H1 (cell line): ENCODE results near the gene CPO. TPM values are rescaled to one million over a fixed set of nuclear protein-coding genes. Genes with fewer than 3 reads are reported as not detected.

ENCODE experiments used
- CTCF ChIA-PET: fragments of 300-600 bp; sonication (Branson Sonifier 250); formaldehyde crosslinking; loops from one replicate; lab custom pipeline; 2021; ENCODE audit not compliant: partially characterized antibody; lab: Charles Lee
- POLR2A ChIA-PET: fragments of 300-600 bp; sonication (Branson Sonifier 250); formaldehyde crosslinking; loops from one replicate; lab custom pipeline; 2021; ENCODE audit warnings: inconsistent platforms; ENCODE audit not compliant: partially characterized antibody; lab: Charles Lee
- DNase-seq, 2 experiments: peaks; one replicate each; pipeline versions ENCODE4 v3.0.0 to v3.0.0-alpha.2; 2010 to 2022; ENCODE audit warnings: low spot score in 2 of 2, low read depth in 1 of 2, mixed read lengths in 1 of 2
- FAIRE-seq: peaks from 2 replicates; lab custom pipeline; 2011; peaks lifted over from hg19 to GRCh38; lab: Jason Lieb, UNC
- H2AFZ ChIP-seq: 2 replicates; pipeline ENCODE4 v1.8.1; 2012; ENCODE audit warnings: low read length, inconsistent platforms
- H2AK5ac ChIP-seq: 2 replicates; pipeline ENCODE4 v1.6.1; 2013; ENCODE audit warnings: low read depth, low read length
- H2BK120ac ChIP-seq: replicated peaks from 2 replicates; pipeline ENCODE3; 2013; ENCODE audit warnings: low read depth, low read length, inconsistent platforms
- H2BK12ac ChIP-seq: 2 replicates; pipeline ENCODE4 v1.6.1; 2013; ENCODE audit warnings: low read depth, low read length
- H2BK15ac ChIP-seq: 2 replicates; pipeline ENCODE4 v1.6.1; 2013; ENCODE audit warnings: low read length
- H2BK20ac ChIP-seq: 2 replicates; pipeline ENCODE4 v1.6.1; 2013; ENCODE audit warnings: low read length
- H2BK5ac ChIP-seq: 2 replicates; pipeline ENCODE4 v1.6.1; 2013; ENCODE audit warnings: low read depth, low read length
- H3K14ac ChIP-seq: 2 replicates; pipeline ENCODE4 v1.6.1; 2013; ENCODE audit warnings: inconsistent platforms; ENCODE audit not compliant: insufficient read length
- H3K18ac ChIP-seq: 2 replicates; pipeline ENCODE4 v1.6.1; 2013; ENCODE audit warnings: low read length; ENCODE audit errors: extremely low read depth
- H3K23ac ChIP-seq: 2 replicates; pipeline ENCODE4 v1.6.1; 2013; ENCODE audit warnings: inconsistent platforms; ENCODE audit not compliant: insufficient read length
- H3K23me2 ChIP-seq: 2 replicates; pipeline ENCODE4 v1.6.1; 2013; ENCODE audit warnings: low read depth, low read length
- H3K27ac ChIP-seq: 2 replicates; pipeline ENCODE4 v1.6.1; 2011; ENCODE audit warnings: low read depth, low read length, inconsistent platforms
- H3K27me3 ChIP-seq, 4 experiments: replicated peaks in 1 of 4; 1 replicate in 1 of 4; 2 replicates in 3 of 4; pipeline versions ENCODE4 v1.6.1 to v1.8.1; 2011 to 2013; ENCODE audit warnings: low read length in 3 of 4, mild to moderate bottlenecking in 3 of 4, inconsistent platforms in 2 of 4, mixed read lengths in 2 of 4, moderate library complexity in 1 of 4; ENCODE audit not compliant: control insufficient read depth in 3 of 4, insufficient read depth in 3 of 4; ENCODE audit errors: extremely low read depth in 1 of 4
- H3K36me3 ChIP-seq, 4 experiments: 2 replicates each; pipeline versions ENCODE4 v1.6.1 to v1.8.1; 2011 to 2013; ENCODE audit warnings: mild to moderate bottlenecking in 4 of 4, low read length in 3 of 4, moderate library complexity in 2 of 4, control low read depth in 1 of 4, inconsistent platforms in 1 of 4; ENCODE audit not compliant: insufficient read depth in 4 of 4, control insufficient read depth in 2 of 4
- H3K4ac ChIP-seq: replicated peaks from 2 replicates; pipeline ENCODE3; 2013; ENCODE audit warnings: low read length, low read depth, mixed read lengths, inconsistent platforms; ENCODE audit not compliant: insufficient read length
- H3K4me1 ChIP-seq, 4 experiments: replicated peaks in 1 of 4; 1 replicate in 1 of 4; 2 replicates in 3 of 4; pipeline versions ENCODE4 v1.6.1 to v1.8.1; 2011 to 2013; ENCODE audit warnings: low read length in 3 of 4, inconsistent platforms in 2 of 4, mixed read lengths in 1 of 4; ENCODE audit not compliant: insufficient read depth in 4 of 4, control insufficient read depth in 3 of 4
- H3K4me2 ChIP-seq, 2 experiments: 2 replicates each; pipeline versions ENCODE4 v1.6.1 to v1.8.1; 2011 to 2013; ENCODE audit warnings: low read depth in 2 of 2, low read length in 2 of 2, control low read depth in 1 of 2, inconsistent platforms in 1 of 2, mild to moderate bottlenecking in 1 of 2; ENCODE audit not compliant: insufficient read depth in 1 of 2
- H3K4me3 ChIP-seq, 4 experiments: fragments of 200-600, 300-600 bp in 1 of 4; sonication (generic), shearing (Covaris generic), sonication (Bioruptor Twin) in 1 of 4; 2 replicates each; pipeline versions ENCODE4 v1.5.1 to v1.8.1; 2011 to 2016; ENCODE audit warnings: low read length in 4 of 4, low read depth in 3 of 4, control low read depth in 2 of 4, inconsistent platforms in 2 of 4, mild to moderate bottlenecking in 2 of 4, mixed read lengths in 1 of 4, moderate library complexity in 1 of 4; ENCODE audit not compliant: insufficient read depth in 2 of 4; ENCODE audit errors: extremely low read depth in 1 of 4
- H3K56ac ChIP-seq: replicated peaks from 2 replicates; pipeline ENCODE3; 2013; ENCODE audit warnings: low read depth, mild to moderate bottlenecking, mixed read lengths, low read length, inconsistent platforms; ENCODE audit not compliant: insufficient read length
- H3K79me1 ChIP-seq: 2 replicates; pipeline ENCODE4 v1.6.1; 2013; ENCODE audit warnings: low read depth, low read length, control low read depth
- H3K79me2 ChIP-seq, 2 experiments: 2 replicates each; pipeline versions ENCODE4 v1.6.1 to v1.8.1; 2012 to 2013; ENCODE audit warnings: low read length in 2 of 2, mild to moderate bottlenecking in 2 of 2, inconsistent platforms in 1 of 2; ENCODE audit not compliant: insufficient read depth in 2 of 2, control insufficient read depth in 1 of 2
- H3K9ac ChIP-seq, 4 experiments: replicated peaks in 1 of 4; 1 replicate in 1 of 4; 2 replicates in 3 of 4; pipeline versions ENCODE4 v1.6.1 to v1.8.1; 2011 to 2013; ENCODE audit warnings: low read depth in 3 of 4, low read length in 3 of 4, control low read depth in 2 of 4, mild to moderate bottlenecking in 2 of 4, moderate library complexity in 2 of 4, inconsistent platforms in 1 of 4; ENCODE audit errors: extremely low read depth in 1 of 4
- H3K9me3 ChIP-seq, 2 experiments: 2 replicates each; pipeline versions ENCODE4 v1.6.1 to v1.8.1; 2012 to 2013; ENCODE audit warnings: mild to moderate bottlenecking in 2 of 2, moderate library complexity in 2 of 2, control low read depth in 1 of 2, inconsistent platforms in 1 of 2, low read depth in 1 of 2, low read length in 1 of 2, mixed read lengths in 1 of 2; ENCODE audit not compliant: insufficient read depth in 2 of 2
- H4K20me1 ChIP-seq, 2 experiments: replicated peaks in 1 of 2; 2 replicates each; pipeline versions ENCODE3 to v1.8.1; 2011 to 2013; ENCODE audit warnings: inconsistent platforms in 2 of 2, low read length in 2 of 2, mild to moderate bottlenecking in 1 of 2; ENCODE audit not compliant: insufficient read depth in 2 of 2, control insufficient read depth in 1 of 2
- H4K5ac ChIP-seq: 2 replicates; pipeline ENCODE4 v1.6.1; 2013; ENCODE audit warnings: low read length, low read depth, mixed read lengths, inconsistent platforms; ENCODE audit not compliant: insufficient read length
- H4K8ac ChIP-seq: 2 replicates; pipeline ENCODE4 v1.8.0; 2013; ENCODE audit warnings: mild to moderate bottlenecking, moderate library complexity, low read length, inconsistent platforms; ENCODE audit not compliant: insufficient read depth; ENCODE audit errors: extremely low read depth
- H4K91ac ChIP-seq: replicated peaks from 2 replicates; pipeline ENCODE3; 2013; ENCODE audit warnings: low read length, mixed read lengths, inconsistent platforms; ENCODE audit not compliant: insufficient read length
- SIX5 ChIP-seq: IDR thresholded peaks from 2 replicates; pipeline ENCODE4 v1.6.1; 2011; ENCODE audit warnings: mild to moderate bottlenecking, low read depth, low read length
- TAF1 ChIP-seq: IDR thresholded peaks from 2 replicates; pipeline ENCODE4 v1.6.1; 2011; ENCODE audit warnings: mild to moderate bottlenecking, low read depth, low read length
- ZNF274 ChIP-seq: IDR thresholded peaks from 2 replicates; pipeline ENCODE4 v1.7.0; 2012; ENCODE audit warnings: low read length, borderline replicate concordance; ENCODE audit errors: extremely low read depth
- WGBS, 2 experiments: shearing (Covaris generic) in 1 of 2; methylation state at CpG; one replicate each; pipeline versions ENCODE4 v1.1.6 to v1.1.7; 2013 to 2015; ENCODE audit warnings: low lambda C conversion rate in 2 of 2, mixed read lengths in 2 of 2, inconsistent platforms in 1 of 2, low coverage in 1 of 2, missing lambda C conversion rate in 1 of 2; ENCODE audit not compliant: insufficient replicate concordance in 2 of 2, insufficient coverage in 1 of 2, insufficient read length in 1 of 2; ENCODE audit errors: extremely low coverage in 1 of 2, missing lambda C conversion rate in 1 of 2; 5-methylcytosine and 5-hydroxymethylcytosine counted together
- polyA plus RNA-seq, 7 experiments: library from polyadenylated mRNA; depleted of rRNA in 3 of 7; stranded (reverse) in 5 of 7; unstranded in 2 of 7; fragments of >200 nt in 5 of 7; fragments of 200-250 nt in 2 of 7; gene quantifications; 1 replicate in 5 of 7; 2 replicates in 1 of 7; 4 replicates in 1 of 7; pipeline versions ENCODE4 v1.2.1 to v1.2.3, GENCODE V29; 2011 to 2013; ENCODE audit warnings: missing spikeins in 2 of 7, mixed read lengths in 2 of 7
- total RNA-seq: library from RNA; stranded (reverse); fragmentation: NEBNext Ultra II Directional; extraction: Animal tissue kit (Norgen Biotek cat#: 25700); gene quantifications from 2 replicates; pipeline ENCODE4 v1.2.1, GENCODE V29; 2021

CPO gene
- total and polyA plus RNA-seq, 2 of the 8 experiments (the other 6 are each of a cell fraction or from before 2014, with no cell fraction given), result 1.3 TPM

DNA sequence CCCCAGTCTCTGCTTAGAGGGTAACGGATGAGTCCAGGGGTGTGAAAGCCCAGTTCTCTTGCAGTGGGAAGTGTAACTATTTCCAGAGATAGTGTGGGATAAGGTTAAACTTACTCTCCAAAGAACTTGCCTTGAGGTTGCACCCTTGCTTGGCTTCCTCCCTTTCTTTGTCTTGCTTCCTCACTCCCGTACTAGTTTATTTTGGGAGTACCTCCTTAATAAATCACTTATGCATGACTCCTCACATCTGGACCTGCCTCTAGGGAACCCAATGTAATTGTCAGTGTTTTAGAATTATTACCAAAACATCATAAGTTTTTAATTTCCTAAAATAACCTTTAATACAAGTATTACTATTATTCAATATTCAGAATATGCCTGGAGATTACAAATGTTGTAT lies 35.2 kb downstream of the CPO start:
- Histone ChIP-seq H2BK15ac (no peak overlapping the region), H3K18ac (no peak overlapping the region), H3K27me3 (no peaks in the 10 kb centered on the region), H3K4ac (no peak overlapping the region), H2BK5ac (no peak overlapping the region), H3K56ac (no peak overlapping the region), H3K4me2 (no peak overlapping the region), H3K4me3 (no peak overlapping the region), H3K9ac (no peak overlapping the region), H3K23me2 (no peaks in the 10 kb centered on the region), H2BK120ac (no peak overlapping the region), H3K79me1 (no peaks in the 10 kb centered on the region), H2BK20ac (no peak overlapping the region), H3K79me2 (no peaks in the 10 kb centered on the region), H3K4me1 (peaks cover 0 to 8% (median 1%) of the 10 kb centered on the region in 4 experiments; a peak in 4 of 7 replicates), H3K36me3 (no peaks in the 10 kb centered on the region), H4K91ac (no peak overlapping the region), H3K14ac (no peak overlapping the region), H2AK5ac (no peak overlapping the region), H2AFZ (no peak overlapping the region), H3K23ac (no peak overlapping the region), H4K20me1 (no peaks in the 10 kb centered on the region), H4K5ac (no peak overlapping the region), H3K27ac (no peak overlapping the region), H2BK12ac (no peak overlapping the region), H3K9me3 (peaks cover 0 to 4% of the 10 kb centered on the region in 2 experiments; a peak in 1 of 4 replicates), H4K8ac (no peak overlapping the region)
- DNase-seq, result no peak
- CTCF ChIA-PET, result interaction anchor here (0.9 to 1.0 kb wide), 2 partner anchors 9 to 143 kb away, joined by 3 read pairs; no protein-coding TSS in a partner anchor
- POLR2A ChIA-PET, result interaction anchor here (0.6 kb wide), 1 partner anchor 236 kb away, joined by 4 read pairs; no protein-coding TSS in a partner anchor
- no peak for FAIRE-seq
- WGBS, 2 experiments, result 92% methylated on average over 2 of the region's 2 CpGs; no CpG with 5 or more reads in 1 of the 2 experiments
- TF ChIP-seq ZNF274 (no peak), SIX5 (no peak), TAF1 (no peak)
